Gastrocnemius medialis (tissue), 4 donors: Measurements from ENCODE around the gene SHISAL1.

Experiments
- POLR2A ChIP-seq, 2 donors: fragments of 450-650 bp; IDR thresholded peaks; one replicate each; pipeline ENCODE4 v1.6.1; 2017; ENCODE audit warnings: antibody characterized with exemption in 2 of 2, mild to moderate bottlenecking in 2 of 2, moderate library complexity in 2 of 2
- TF ChIP-seq, protein P1 (sequence below), 5 experiments: fragments of 450-650 bp in 3 of 5; fragments of 200-600 bp in 2 of 5; sonication (generic) in 2 of 5; IDR thresholded peaks in 4 of 5; conservative IDR thresholded peaks in 1 of 5; 1 replicate in 4 of 5; 2 replicates in 1 of 5; pipeline ENCODE4 v1.5.1; 2016 to 2019; ENCODE audit warnings: antibody characterized with exemption in 5 of 5, mild to moderate bottlenecking in 3 of 5, moderate library complexity in 3 of 5

DNA sequence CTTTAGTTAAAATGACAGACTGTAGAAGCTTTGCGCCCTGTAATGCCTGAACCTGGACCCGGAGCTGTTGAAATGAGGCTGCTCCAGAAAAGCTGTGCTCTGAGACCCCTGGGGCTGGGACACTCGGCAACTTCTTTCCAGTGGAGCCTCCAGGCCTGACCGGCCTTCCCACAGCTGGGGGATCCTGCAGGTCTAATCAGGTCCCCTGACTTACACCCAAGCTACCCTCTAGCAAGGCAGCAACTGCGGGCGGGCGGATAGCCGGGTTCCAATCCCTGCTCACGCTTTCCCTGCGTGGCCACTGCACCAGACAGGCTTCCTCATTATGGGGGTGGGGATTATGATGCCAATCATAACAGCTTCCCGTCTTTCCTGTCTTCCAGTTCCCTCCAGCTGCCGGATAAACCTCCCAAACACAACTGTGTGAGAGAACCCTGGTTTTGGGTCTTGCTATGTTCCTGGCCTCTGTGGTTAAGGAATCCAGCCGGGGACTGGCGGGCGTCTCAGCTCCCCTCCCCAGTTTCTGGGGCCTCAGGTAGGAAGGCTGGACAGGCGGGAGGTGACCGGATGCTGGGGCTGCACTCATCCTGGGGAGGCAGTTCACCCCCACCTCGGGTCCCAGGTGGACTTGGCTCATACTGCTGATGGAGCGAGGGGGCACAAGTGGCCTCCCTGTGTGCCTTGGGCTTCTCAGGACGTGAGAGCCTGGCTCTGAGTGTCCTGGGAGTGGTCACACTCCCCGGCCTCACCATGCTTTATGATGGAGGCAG is 93.5 kb downstream of the SHISAL1 start:
- TF ChIP-seq, protein P1, sequence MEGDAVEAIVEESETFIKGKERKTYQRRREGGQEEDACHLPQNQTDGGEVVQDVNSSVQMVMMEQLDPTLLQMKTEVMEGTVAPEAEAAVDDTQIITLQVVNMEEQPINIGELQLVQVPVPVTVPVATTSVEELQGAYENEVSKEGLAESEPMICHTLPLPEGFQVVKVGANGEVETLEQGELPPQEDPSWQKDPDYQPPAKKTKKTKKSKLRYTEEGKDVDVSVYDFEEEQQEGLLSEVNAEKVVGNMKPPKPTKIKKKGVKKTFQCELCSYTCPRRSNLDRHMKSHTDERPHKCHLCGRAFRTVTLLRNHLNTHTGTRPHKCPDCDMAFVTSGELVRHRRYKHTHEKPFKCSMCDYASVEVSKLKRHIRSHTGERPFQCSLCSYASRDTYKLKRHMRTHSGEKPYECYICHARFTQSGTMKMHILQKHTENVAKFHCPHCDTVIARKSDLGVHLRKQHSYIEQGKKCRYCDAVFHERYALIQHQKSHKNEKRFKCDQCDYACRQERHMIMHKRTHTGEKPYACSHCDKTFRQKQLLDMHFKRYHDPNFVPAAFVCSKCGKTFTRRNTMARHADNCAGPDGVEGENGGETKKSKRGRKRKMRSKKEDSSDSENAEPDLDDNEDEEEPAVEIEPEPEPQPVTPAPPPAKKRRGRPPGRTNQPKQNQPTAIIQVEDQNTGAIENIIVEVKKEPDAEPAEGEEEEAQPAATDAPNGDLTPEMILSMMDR (IDR thresholded peaks at IDR 0.05 in 4 of 5, conservative IDR thresholded peaks at IDR 0.05 in 1 of 5), result no peak
- TF ChIP-seq POLR2A (IDR thresholded peaks at IDR 0.05), result no peak
